D341Med (cell line): ENCODE measurements around the gene CDH23.

Source experiments
- DNase-seq: peaks from one replicate; pipeline ENCODE4 v3.0.0; 2012; ENCODE audit warnings: low spot score

Gene CDH23

DNA sequence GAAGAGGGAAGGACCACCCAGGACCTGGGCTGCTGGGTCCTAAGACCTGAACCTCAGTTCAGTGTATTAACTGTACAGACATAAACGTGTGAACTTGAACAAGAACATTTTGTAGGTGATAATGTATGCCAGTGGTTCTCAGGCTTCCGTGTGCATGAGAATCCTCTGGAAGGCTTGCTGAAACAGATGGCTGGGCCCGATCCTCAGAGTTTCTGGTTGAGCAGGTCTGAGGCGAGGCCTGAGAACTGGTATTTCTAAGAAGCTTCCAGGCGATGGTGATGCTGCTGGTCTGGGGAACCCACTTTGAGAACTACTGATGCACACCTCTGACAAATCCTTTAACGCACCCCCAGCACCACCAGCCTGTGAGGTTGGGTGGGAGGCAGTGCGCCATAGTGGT lies 70.4 kb downstream of the CDH23 start:
- no peak for DNase-seq

DNA sequence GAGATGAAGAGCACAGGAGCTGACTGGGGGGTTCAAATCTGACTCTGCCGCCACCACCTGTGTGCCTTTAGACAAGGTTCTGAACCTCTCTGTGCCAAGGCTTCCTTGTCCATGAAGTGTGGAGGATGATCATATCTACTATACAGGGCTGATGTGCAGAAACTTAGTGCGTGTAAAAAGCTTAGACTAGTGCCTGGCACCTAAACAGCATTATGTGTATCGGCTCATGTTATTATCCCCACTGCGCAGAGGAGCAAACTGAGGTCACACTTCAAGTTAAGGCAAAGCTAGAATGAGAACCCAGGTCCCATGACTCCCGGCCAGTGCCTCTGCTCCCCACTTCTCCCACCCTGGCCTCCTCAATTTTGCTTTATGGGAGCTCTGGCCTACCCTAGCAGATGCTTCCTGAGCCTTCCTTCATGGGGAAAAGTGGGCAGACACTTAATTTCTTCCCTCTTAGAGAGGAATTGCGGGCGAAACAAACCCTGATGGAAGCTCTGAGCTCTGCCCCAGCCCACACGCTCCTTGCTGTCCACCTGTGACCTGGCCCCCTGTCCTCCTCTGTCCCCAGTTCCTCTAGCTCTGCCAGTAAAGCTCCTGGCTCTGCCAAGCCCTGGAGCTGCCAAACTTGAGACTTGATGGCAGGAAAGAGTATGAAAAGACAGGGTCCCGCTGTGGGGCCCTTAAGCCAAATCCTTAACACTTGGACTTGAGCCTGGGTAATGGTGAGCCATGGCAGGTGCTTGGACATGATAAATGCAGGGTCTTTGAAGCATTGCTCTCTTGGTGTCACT lies 71.0 kb downstream of the CDH23 start:
- no peak for DNase-seq

- DNase-seq: no peak
Measured at GRCh38 chr10:71468363-71469094, 71.8 kb downstream of the CDH23 start.

- no peak for DNase-seq
Measured at GRCh38 chr10:71471006-71471405, 74.3 kb downstream of the CDH23 start.

- no peak for DNase-seq
Measured at GRCh38 chr10:71471957-71472365, 75.2 kb downstream of the CDH23 start.

DNA sequence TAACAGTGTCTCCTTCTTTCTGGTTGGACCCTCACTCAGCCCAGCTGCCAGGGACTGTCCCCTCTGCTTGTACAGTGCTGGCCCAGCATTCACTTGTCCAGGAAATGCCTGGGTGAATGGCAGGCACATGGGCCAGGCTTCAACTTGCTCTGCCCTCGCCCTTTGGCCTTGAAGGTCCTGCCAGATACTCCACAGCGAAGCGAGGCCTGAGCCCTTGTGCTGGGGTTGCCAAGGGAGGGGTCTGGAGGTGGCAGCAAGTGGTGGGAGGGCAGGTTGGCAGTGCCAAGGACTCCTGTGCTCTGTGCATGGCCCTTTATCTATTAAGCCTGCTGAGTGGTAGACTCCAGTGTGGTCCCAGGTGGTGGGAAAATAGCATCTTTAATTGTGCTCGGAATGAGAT lies 75.7 kb downstream of the CDH23 start:
- no peak for DNase-seq

DNA sequence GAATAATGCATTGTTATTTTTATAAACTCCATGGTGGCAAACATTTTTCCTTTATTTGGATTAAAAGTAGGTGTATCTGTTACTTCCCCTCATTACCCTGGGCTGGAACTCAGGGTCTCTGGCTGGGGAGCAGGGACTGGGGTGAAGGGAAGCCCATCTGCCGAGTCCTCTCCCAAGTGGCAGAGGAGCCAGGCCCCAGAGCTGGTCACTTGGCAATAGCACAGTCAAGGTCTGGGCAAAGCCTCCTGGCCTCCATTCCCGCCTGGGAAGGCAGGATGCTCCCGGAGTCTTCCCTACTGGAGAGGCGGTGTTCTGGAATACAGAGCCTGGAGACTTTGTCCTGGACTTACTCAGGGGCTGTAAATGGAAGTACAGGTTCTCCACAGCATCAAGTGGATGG lies 76.2 kb downstream of the CDH23 start:
- DNase-seq: no peak

- DNase-seq: no peak
Measured at GRCh38 chr10:71473671-71474599, 77.2 kb downstream of the CDH23 start.

- DNase-seq: no peak
Measured at GRCh38 chr10:71474702-71475242, 78.1 kb downstream of the CDH23 start.

GRCh38 chr10:71475243-71475871 lies 78.6 kb downstream of the CDH23 start:
- peak; percentile 55 for DNase-seq

DNA sequence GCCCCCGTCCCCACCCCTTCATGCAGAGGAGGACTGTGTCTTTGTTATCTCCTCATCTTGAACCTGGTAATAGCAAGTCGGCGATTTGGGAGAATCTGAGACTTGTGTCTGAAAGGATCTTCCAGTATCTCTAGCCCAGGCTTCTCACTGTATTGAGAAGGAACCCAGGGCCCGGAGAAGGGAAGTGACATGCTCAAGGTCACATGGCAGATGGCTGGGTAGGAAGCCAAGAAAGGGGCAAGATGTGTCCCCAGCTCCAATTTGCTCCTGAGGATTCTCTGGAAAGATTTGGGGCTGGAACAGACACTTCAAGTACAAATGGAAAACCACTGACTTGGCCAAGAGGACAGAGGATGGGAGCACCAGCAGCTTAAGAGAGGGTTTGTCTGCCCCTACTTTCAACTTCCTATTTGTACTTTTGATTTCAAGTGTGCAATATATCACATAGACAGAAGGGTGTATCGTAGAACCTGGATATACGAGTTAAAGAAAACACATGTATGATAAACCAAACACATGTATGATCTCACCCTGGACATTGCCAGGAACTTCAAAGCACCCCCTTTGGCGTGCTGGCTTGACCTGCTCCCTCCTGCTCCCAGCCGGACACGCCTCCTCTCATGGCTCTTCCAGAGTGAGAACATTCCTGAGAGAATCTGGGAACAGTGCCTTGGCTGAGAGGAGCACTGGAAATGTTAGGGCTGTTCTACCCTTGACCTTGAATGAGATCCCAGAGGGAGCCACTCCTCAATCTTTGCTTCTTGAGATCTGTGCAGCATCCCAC lies 79.7 kb downstream of the CDH23 start:
- no peak for DNase-seq

- DNase-seq: no peak
Measured at GRCh38 chr10:71478173-71478572, 81.5 kb downstream of the CDH23 start.

- no peak for DNase-seq
Measured at GRCh38 chr10:71478813-71479365, 82.2 kb downstream of the CDH23 start.

DNA sequence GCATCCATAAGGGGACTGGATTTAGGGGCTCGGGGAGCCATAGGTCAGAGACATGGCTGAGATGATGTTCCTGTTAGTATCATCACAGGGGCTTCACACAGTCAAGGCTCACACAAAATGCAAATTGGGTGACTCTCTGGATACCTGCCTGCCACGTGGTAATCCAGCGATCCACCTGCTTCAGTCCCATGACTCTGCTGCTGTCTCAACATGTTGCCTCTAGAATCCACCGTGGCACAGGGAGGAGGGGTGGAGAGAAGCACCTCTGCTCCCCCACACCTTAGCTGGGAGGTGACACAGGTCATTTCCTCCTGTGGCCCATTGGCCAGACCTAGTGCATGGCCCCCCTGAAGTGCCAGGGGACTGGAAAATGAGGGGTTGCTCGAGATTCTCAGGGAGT lies 83.1 kb downstream of the CDH23 start:
- no peak for DNase-seq

- no peak for DNase-seq
Measured at GRCh38 chr10:71480662-71481061, 83.9 kb downstream of the CDH23 start.

GRCh38 chr10:71481746-71482410 lies 85.2 kb downstream of the CDH23 start:
- DNase-seq: no peak

- DNase-seq: no peak
Measured at GRCh38 chr10:71482620-71483019, 85.9 kb downstream of the CDH23 start.

GRCh38 chr10:71483135-71483534 lies 86.4 kb downstream of the CDH23 start:
- DNase-seq: no peak

DNA sequence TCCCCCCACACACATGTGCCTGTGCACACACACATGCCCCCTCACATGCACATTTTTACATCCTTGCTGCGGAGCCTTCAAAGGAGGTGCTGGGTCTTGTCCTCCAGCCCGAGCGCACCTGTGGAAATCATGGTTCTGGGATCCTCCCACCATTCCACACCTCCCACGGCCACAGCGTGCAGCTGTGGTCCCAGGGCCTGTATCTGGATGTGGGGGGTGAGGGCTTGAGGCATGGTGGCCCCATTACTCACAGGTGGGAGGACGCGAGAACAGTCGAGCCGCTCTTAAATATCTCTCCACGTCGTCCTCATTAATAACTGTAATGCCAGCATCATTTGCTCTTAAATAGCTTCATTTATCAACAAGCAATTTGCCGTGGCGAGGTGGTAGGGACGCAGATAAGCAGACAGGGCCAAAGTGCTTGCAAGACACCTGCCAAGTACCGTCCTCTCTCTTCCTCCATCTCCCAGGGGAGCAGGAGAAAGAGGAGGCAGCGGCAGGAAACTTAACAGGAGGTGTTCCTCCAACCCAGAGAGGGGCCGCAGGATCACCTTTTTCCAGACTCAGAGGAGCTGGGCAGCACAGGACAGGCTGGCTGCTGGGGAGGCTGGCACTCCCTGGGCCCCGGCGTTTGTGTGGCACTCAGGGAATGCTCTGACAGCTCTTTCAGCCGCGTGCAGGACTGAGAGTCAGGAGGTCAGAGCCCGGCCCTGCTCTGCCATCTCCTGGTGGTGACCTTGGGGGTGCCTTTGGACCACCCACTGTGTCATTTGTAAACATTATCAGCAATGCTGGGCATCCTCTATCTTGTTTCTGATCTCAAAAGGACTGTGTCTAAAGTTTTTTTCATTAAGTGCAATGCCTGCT lies 87.4 kb downstream of the CDH23 start:
- DNase-seq: no peak
